IMR-90 (cell line): ENCODE measurements around the gene STX19. TPM values are rescaled to one million over a fixed set of nuclear protein-coding genes. Genes with fewer than 3 reads are reported as not detected.
A peak's percentile ranks its signal among the peaks of the same experiment; 100 is the strongest.

Experiments
- ATAC-seq: fragments of 200-7000 bp; cut with Tn5 transposase; 2 replicates; pipeline ENCODE4 v1.9.1; 2020; ENCODE audit warnings: low read depth, mild to moderate bottlenecking, moderate library complexity
- BruUV-seq: library from RNA; stranded (reverse); fragments of 400-500 nt; replicated peaks from 2 replicates; lab custom pipeline; 2021; lab: Mats Ljungman, UMichigan
- CTCF ChIA-PET: fragments of 300-600 bp; formaldehyde crosslinking; extraction: SDS; loops from one replicate; lab custom pipeline; 2021; ENCODE audit warnings: antibody characterized with exemption; lab: Yijun Ruan, JAX
- POLR2A ChIA-PET: fragments of 300-600 bp; sonication (Branson Sonifier 250); formaldehyde crosslinking; loops from one replicate; lab custom pipeline; 2022; ENCODE audit warnings: antibody characterized with exemption; ENCODE audit not compliant: unreplicated experiment; lab: Charles Lee
- DNase-seq: peaks from one replicate; pipeline ENCODE4 v3.0.0; 2013
- H2AFZ ChIP-seq: replicated peaks from 2 replicates; pipeline ENCODE3; 2013; ENCODE audit warnings: low read length, mild to moderate bottlenecking; ENCODE audit not compliant: poor library complexity
- H2AK5ac ChIP-seq: 2 replicates; pipeline ENCODE4 v1.6.1; 2013; ENCODE audit warnings: low read depth, low read length, inconsistent platforms
- H2AK9ac ChIP-seq: replicated peaks from 2 replicates; pipeline ENCODE3; 2013; ENCODE audit warnings: mild to moderate bottlenecking, low read depth, low read length, moderate library complexity; ENCODE audit not compliant: poor library complexity
- H2BK120ac ChIP-seq: 2 replicates; pipeline ENCODE4 v1.6.1; 2013; ENCODE audit warnings: low read depth, low read length, inconsistent platforms
- H2BK15ac ChIP-seq: 3 replicates; pipeline ENCODE4 v1.6.1; 2013; ENCODE audit warnings: low read depth, low read length, inconsistent platforms
- H2BK20ac ChIP-seq: 2 replicates; pipeline ENCODE4 v1.6.1; 2013; ENCODE audit warnings: low read depth, mild to moderate bottlenecking, inconsistent platforms, low read length, moderate library complexity
- H2BK5ac ChIP-seq: 2 replicates; pipeline ENCODE4 v1.6.1; 2013; ENCODE audit warnings: mild to moderate bottlenecking, low read depth, low read length, inconsistent platforms; ENCODE audit not compliant: poor library complexity, severe bottlenecking
- H3K14ac ChIP-seq: replicated peaks from 2 replicates; pipeline ENCODE4 v1.6.1; 2013; ENCODE audit warnings: low read depth, low read length, inconsistent platforms
- H3K18ac ChIP-seq: 2 replicates; pipeline ENCODE4 v1.6.1; 2013; ENCODE audit warnings: low read depth, low read length, control low read depth
- H3K23ac ChIP-seq: 2 replicates; pipeline ENCODE4 v1.6.1; 2013; ENCODE audit warnings: low read depth, low read length, inconsistent platforms
- H3K27ac ChIP-seq: 2 replicates; pipeline ENCODE4 v1.5.1; 2013; ENCODE audit warnings: mild to moderate bottlenecking, control low read depth, low read length; ENCODE audit not compliant: insufficient read depth
- H3K27me3 ChIP-seq: 2 replicates; pipeline ENCODE4 v1.6.1; 2013; ENCODE audit warnings: low read length; ENCODE audit not compliant: control insufficient read depth, insufficient read depth
- H3K36me3 ChIP-seq: 2 replicates; pipeline ENCODE4 v1.6.1; 2013; ENCODE audit warnings: low read length, mixed read lengths; ENCODE audit not compliant: control insufficient read depth, insufficient read depth
- H3K4ac ChIP-seq: 2 replicates; pipeline ENCODE4 v1.6.1; 2013; ENCODE audit warnings: low read depth, low read length, inconsistent platforms
- H3K4me1 ChIP-seq: 2 replicates; pipeline ENCODE4 v1.6.1; 2013; ENCODE audit warnings: low read length, mixed read lengths; ENCODE audit not compliant: control insufficient read depth, insufficient read depth
- H3K4me2 ChIP-seq: 2 replicates; pipeline ENCODE4 v1.6.1; 2013; ENCODE audit warnings: low read depth, mild to moderate bottlenecking, control low read depth, low read length, moderate library complexity
- H3K4me3 ChIP-seq: 2 replicates; pipeline ENCODE4 v1.5.1; 2013; ENCODE audit warnings: low read depth, mild to moderate bottlenecking, control low read depth, low read length, moderate library complexity; ENCODE audit not compliant: insufficient read depth
- H3K56ac ChIP-seq: 2 replicates; pipeline ENCODE4 v1.6.1; 2013; ENCODE audit warnings: low read length, inconsistent platforms; ENCODE audit not compliant: insufficient read depth; ENCODE audit errors: extremely low read depth
- H3K79me1 ChIP-seq, 2 experiments: 2 replicates each; pipeline ENCODE4 v1.6.1; 2013; ENCODE audit warnings: low read length in 2 of 2, inconsistent platforms in 1 of 2, low read depth in 1 of 2
- H3K9ac ChIP-seq: 2 replicates; pipeline ENCODE4 v1.6.1; 2013; ENCODE audit warnings: low read depth, low read length, control low read depth
- H3K9me1 ChIP-seq: 2 replicates; pipeline ENCODE4 v1.6.1; 2013; ENCODE audit warnings: low read length, inconsistent platforms; ENCODE audit not compliant: insufficient read depth
- H3K9me3 ChIP-seq: 2 replicates; pipeline ENCODE4 v1.6.1; 2013; ENCODE audit warnings: low read length; ENCODE audit not compliant: control insufficient read depth, insufficient read depth
- H4K20me1 ChIP-seq: 2 replicates; pipeline ENCODE4 v1.6.1; 2013; ENCODE audit warnings: low read length, inconsistent platforms; ENCODE audit not compliant: insufficient read depth
- H4K5ac ChIP-seq: 2 replicates; pipeline ENCODE4 v1.6.1; 2013; ENCODE audit warnings: mild to moderate bottlenecking, low read depth, low read length, control low read depth
- H4K8ac ChIP-seq, 2 experiments: 2 replicates each; pipeline ENCODE4 v1.6.1; 2013; ENCODE audit warnings: low read depth in 2 of 2, low read length in 2 of 2, control low read depth in 1 of 2, inconsistent platforms in 1 of 2
- H4K91ac ChIP-seq: 2 replicates; pipeline ENCODE4 v1.6.1; 2013; ENCODE audit warnings: low read depth, low read length, inconsistent platforms; ENCODE audit not compliant: insufficient read depth
- CEBPB ChIP-seq: IDR thresholded peaks from 2 replicates; pipeline ENCODE4 v1.6.1; 2012; ENCODE audit warnings: low read depth, low read length, improper control_type of control experiment
- CTCF ChIP-seq: conservative IDR thresholded peaks from 2 replicates; pipeline ENCODE4 v1.5.1; 2012; ENCODE audit warnings: mild to moderate bottlenecking, low read depth, low read length, improper control_type of control experiment
- ELK1 ChIP-seq: fragments of 150-350 bp; IDR thresholded peaks from 2 replicates; pipeline ENCODE4 v1.6.1; 2016; ENCODE audit warnings: low read depth, mild to moderate bottlenecking, low read length, moderate library complexity, borderline replicate concordance
- FOS ChIP-seq: fragments of 150-350 bp; IDR thresholded peaks from 2 replicates; pipeline ENCODE4 v1.6.1; 2016; ENCODE audit warnings: low read depth, low read length
- MXI1 ChIP-seq: IDR thresholded peaks from 2 replicates; pipeline ENCODE4 v1.6.1; 2012; ENCODE audit warnings: low read depth, mild to moderate bottlenecking, low read length, moderate library complexity, borderline replicate concordance
- NFE2L2 ChIP-seq: fragments of 150-350 bp; IDR thresholded peaks from 2 replicates; pipeline ENCODE4 v1.6.1; 2016; ENCODE audit warnings: low read depth, mild to moderate bottlenecking, low read length
- RAD21 ChIP-seq: IDR thresholded peaks from 2 replicates; pipeline ENCODE4 v1.6.1; 2012; ENCODE audit warnings: low read length, improper control_type of control experiment
- RCOR1 ChIP-seq: IDR thresholded peaks from 2 replicates; pipeline ENCODE4 v1.6.1; 2012; ENCODE audit warnings: mild to moderate bottlenecking, low read length, improper control_type of control experiment; ENCODE audit not compliant: insufficient replicate concordance
- RFX5 ChIP-seq: IDR thresholded peaks from 2 replicates; pipeline ENCODE4 v1.8.0; 2012; ENCODE audit warnings: low read depth, mild to moderate bottlenecking, low read length, moderate library complexity
- SMC3 ChIP-seq: fragments of 150-350 bp; IDR thresholded peaks from 2 replicates; pipeline ENCODE4 v1.6.1; 2016; ENCODE audit warnings: low read depth, mild to moderate bottlenecking, antibody characterized with exemption, low read length, moderate library complexity
- WGBS, 2 experiments: methylation state at CpG; one replicate each; pipeline versions ENCODE4 v1.1.5 to v1.1.7; 2013; ENCODE audit warnings: missing lambda C conversion rate in 2 of 2; ENCODE audit not compliant: insufficient read length in 1 of 2; ENCODE audit errors: extremely low coverage in 2 of 2; 5-methylcytosine and 5-hydroxymethylcytosine counted together
- dilution Hi-C: fragments of 300-500 bp; cut with HindIII; formaldehyde crosslinking; loops from one replicate; pipeline ENCODE4 v1.14.3; 2018; ENCODE audit warnings: low sequenced_read_pairs; ENCODE audit not compliant: unreplicated experiment
- in situ Hi-C: fragments of 300-500 bp; cut with MboI; formaldehyde crosslinking; loops from 3 replicates; pipeline ENCODE4 v1.14.3; 2019; ENCODE audit warnings: low sequenced_read_pairs, inconsistent platforms, mixed read lengths
- intact Hi-C: fragments of 100-400 bp; cut with micrococcal nuclease; formaldehyde crosslinking; loops from 2 replicates; pipeline ENCODE4 v1.10.0; 2022
- polyA plus RNA-seq, 3 experiments: library from polyadenylated mRNA; depleted of rRNA; stranded (reverse); fragments of >200 nt; gene quantifications; 2 replicates each; pipeline ENCODE4 v1.2.3, GENCODE V29; 2012; ENCODE audit warnings: low replicate concordance in 1 of 3
- total RNA-seq: library from RNA; depleted of rRNA; stranded (reverse); fragments of >200 nt; gene quantifications from 2 replicates; pipeline ENCODE4 v1.2.3, GENCODE V29; 2012

The STX19 gene
- total and polyA plus RNA-seq, 2 of the 4 experiments (the other 2 are of a cell fraction): not detected

GRCh38 chr3:94024385-94024784, 4.0 kb downstream of the STX19 start:
- no peak overlapping the region for H2AFZ ChIP-seq

More at GRCh38 chr3:94024385-94024784, 4.0 kb downstream of the STX19 start:
- Histone ChIP-seq H2BK5ac (no peak overlapping the region), H3K4me2 (no peak overlapping the region), H3K18ac (peak overlapping the region; percentile 70; the same call in 1 of the 2 replicates), H3K27ac (peak overlapping the region; percentile 62; the same call in 1 of the 2 replicates), H2AK9ac (no peak overlapping the region), H2BK20ac (no peak overlapping the region), H3K56ac (no peak overlapping the region), H2BK120ac (no peak overlapping the region), H3K23ac (no peak overlapping the region), H3K9me3 (no peaks in the 10 kb centered on the region), H3K4me3 (no peak overlapping the region), H4K20me1 (no peaks in the 10 kb centered on the region), H4K5ac (no peak overlapping the region; the same call in 1 of the 2 replicates), H3K27me3 (no peaks in the 10 kb centered on the region), H2BK15ac (no peak overlapping the region), H3K9me1 (no peaks in the 10 kb centered on the region), H3K36me3 (no peaks in the 10 kb centered on the region), H3K4ac (no peak overlapping the region), H2AK5ac (no peak overlapping the region), H3K14ac (no peak overlapping the region), H3K9ac (no peak overlapping the region), H4K91ac (no peak overlapping the region), H4K8ac (no peak overlapping the region), H3K4me1 (no peaks in the 10 kb centered on the region), H3K79me1 (no peaks in the 10 kb centered on the region)
- intact Hi-C loops (no loop called here), dilution Hi-C loops (no loop called here), in situ Hi-C loops (no loop called here)
- no TSS peak for BruUV-seq
- CTCF ChIA-PET: no interaction called here
- TF ChIP-seq SMC3 (no peak), CEBPB (no peak), MXI1 (no peak), ELK1 (no peak), NFE2L2 (no peak), RCOR1 (no peak), RAD21 (no peak), CTCF (no peak), RFX5 (no peak), FOS (no peak)
- DNase-seq (peak; percentile 24), ATAC-seq (peak; percentile 48; the same call in 1 of the 2 replicates)
- POLR2A ChIA-PET: no interaction called here
- no CpG with 5 or more reads among the region's 3 CpGs for WGBS, 2 experiments
